Hematopoietic multipotent progenitor cell treated with erythropoietin and hydrocortisone succinate and interleukin-3 and kit ligand, for 8 days (in vitro differentiated cells): ENCODE data around the gene SOX15.
A peak's percentile ranks its signal among the peaks of the same experiment; 100 is the strongest.

Experiments used
- DNase-seq: peaks from one replicate; pipeline ENCODE4 v3.0.0-alpha.2; 2015

SOX15 gene

DNA sequence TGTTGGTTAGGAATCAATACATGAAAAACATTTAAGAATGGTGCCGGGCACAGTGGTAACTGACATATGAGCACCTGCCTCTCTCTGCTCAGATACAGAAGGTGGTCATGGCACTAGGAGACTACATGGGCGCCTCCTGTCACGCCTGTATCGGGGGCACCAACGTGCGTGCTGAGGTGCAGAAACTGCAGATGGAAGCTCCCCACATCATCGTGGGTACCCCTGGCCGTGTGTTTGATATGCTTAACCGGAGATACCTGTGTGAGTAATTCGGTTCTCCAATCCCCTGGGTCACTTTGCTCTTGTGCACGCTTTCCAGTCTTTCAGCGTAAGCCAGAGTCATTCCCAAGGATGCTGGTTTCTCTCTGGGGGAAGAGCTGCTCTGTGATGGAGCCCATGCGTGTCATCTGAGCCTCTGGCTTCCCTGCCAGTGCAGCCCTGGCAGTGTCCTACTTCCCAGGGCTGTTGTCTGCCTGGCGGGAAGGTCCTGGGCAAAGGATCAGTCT, 13.4 kb downstream of the SOX15 start:
- no peak for DNase-seq

DNA sequence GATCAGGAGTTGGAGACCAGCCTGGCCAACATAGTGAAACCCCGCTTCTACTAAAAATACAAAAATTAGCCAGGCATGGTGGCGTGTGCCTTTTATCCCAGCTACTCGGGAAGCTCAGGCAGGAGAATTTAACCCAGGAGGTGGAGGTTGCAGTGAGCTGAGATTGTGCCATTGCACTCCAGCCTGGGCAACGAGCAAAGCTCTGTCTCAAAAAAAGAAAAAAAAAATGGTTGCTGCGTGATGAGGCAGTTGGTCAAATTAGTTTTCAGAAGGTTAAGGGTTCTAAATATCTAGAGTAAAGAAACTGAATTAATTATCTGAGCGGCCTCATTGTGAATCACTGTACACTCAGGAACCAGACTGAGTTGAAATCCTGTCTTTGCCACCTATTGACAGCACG, 13.9 kb downstream of the SOX15 start:
- DNase-seq, result no peak

DNA sequence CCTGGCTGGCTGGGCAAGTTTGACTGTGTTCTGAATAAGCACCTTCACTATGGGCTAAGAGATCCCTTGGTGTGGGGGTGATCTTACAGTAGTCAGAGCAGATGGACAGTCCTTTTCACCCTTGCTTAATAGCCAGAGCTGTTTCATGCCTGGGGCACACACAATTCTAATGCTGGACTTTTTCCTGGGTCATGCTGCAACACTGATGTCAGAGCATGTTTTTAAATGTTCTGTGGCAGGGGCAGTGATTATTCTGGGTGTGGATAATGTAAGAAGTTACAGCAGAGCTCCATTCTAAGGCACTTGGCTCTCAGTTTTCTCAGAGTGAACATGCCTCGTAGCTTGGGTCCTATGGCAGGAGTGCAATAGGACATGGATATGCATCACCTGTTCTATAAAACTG, 14.4 kb downstream of the SOX15 start:
- no peak for DNase-seq

DNA sequence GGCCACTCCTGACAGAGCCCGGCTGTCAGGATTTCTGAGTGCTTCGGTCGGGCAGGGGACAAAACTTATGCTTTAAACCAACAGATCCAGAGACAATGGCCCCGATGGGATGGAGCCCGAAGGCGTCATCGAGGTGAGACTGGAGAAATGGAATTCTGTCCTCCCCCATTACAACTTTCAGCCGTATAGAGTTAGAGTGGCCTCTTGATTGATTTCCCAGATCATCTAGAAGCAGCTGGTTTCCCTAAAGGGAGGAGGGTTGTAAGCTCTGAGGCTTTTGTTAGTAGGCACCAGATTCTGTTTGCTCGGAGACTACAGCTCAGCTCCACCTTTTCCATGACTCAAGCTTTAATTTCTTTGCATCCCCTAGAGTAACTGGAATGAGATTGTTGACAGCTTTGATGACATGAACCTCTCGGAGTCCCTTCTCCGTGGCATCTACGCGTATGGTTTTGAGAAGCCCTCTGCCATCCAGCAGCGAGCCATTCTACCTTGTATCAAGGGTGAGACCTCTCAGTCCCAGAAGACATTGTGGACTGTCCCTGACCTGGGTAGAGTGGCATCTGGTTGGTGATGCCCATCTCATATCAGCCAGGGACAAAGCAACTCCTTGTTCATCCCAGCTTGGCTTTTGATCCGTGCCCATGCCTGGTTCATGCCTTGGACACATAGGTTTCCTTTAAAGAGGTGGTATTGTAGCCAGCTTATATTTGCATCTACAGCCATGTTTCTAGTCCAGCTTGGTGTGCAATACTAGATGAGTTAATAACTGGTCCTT, 15.5 kb downstream of the SOX15 start:
- DNase-seq, result no peak

DNA sequence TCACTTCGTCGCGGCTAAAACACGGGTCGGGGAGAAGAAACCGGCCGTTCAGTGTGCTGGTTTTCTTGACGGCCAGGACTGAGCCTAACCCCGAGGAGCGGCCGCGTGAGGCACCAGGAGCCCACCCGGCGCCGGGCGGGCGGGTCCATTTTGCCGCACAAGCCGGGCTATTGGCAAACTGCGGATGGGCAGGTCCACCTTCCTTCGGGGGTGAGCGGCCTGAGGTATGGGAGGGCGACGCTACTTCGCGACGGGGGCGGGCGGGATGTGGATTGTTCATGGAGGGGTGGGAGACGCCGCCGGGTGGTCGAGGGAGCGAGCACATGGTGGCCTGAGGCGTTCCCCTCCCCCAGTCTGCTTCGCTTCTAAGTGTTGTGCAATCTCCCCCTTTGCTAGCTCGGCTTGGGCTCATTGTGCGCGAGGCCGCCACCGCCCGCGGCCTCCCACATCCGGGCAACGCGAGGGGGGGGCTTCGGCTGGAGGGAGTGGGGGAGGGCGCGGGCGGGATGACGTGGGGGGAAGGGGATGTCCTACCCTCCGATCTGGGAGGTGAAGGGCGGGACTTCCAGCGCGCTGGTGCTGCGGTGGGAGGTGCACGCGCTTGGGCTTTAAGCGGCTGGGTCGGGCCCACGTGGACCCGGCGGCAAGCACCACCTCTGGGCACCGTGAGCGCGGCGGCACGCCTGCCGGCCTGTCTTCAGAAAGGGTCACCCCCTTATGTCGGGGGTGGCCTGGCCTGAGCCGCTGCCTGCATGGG, 16.4 kb downstream of the SOX15 start:
- DNase-seq, result peak; percentile 89

DNA sequence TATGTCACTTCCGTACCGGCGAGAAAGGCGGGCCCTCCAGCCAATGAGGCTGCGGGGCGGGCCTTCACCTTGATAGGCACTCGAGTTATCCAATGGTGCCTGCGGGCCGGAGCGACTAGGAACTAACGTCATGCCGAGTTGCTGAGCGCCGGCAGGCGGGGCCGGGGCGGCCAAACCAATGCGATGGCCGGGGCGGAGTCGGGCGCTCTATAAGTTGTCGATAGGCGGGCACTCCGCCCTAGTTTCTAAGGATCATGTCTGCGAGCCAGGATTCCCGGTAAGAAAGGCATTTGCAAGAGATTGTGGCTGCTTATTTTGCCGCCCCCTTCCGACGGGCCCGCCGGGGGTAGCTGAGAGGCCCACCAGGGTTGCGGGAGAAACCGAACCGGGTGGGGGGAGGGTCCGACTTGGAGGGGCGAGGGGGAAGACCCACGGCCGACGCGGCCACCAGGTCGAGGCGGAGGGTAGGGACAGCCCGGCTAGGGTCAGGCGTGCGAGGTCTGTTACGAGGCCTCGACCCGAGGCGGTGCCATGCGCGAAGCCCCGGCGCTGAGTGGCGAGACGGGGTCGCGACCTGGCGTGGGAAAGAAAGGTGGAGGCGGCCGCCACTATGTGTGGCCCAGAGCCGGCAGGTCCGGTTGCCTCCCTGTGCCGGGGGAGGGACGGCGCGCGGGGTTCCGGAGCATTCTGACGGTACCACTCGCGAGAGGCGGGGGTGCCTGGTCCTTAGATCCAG, 17.1 kb downstream of the SOX15 start:
- peak; percentile 100 for DNase-seq

DNA sequence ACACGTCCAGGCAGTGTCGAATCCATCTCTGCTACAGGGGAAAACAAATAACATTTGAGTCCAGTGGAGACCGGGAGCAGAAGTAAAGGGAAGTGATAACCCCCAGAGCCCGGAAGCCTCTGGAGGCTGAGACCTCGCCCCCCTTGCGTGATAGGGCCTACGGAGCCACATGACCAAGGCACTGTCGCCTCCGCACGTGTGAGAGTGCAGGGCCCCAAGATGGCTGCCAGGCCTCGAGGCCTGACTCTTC, 17.6 kb downstream of the SOX15 start:
- no peak for DNase-seq

DNA sequence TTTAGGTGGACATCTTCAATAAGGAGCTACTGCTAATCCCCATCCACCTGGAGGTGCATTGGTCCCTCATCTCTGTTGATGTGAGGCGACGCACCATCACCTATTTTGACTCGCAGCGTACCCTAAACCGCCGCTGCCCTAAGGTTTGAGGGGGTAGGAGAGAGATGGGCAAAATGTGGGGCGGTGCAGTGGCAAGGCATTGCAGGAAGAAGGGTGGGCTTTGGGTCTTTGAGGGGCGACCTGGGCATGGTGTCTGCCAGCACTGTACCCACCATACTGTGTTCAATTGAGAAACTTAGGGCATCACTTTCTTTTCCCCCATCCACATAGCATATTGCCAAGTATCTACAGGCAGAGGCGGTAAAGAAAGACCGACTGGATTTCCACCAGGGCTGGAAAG, 19.5 kb downstream of the SOX15 start:
- DNase-seq, result no peak

DNA sequence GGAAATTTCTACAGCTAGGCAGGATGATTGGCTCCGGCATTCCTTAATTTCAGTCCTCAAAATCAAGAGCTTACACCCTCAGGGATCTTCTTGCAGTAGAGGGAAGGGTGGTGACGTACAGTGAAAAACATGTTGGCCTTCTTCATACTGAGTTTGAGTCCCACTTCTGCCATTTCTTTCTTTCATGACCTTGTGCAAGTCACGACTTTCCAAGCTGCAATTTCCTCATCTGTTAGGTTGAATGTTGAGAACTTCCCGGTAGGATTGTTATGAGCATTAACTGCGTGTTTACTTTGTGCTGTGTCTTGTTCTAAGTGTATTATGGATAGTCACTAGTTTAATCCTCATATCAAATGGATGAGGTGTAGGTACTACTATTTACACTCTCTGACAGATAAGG, 20.3 kb downstream of the SOX15 start:
- DNase-seq, result no peak

DNA sequence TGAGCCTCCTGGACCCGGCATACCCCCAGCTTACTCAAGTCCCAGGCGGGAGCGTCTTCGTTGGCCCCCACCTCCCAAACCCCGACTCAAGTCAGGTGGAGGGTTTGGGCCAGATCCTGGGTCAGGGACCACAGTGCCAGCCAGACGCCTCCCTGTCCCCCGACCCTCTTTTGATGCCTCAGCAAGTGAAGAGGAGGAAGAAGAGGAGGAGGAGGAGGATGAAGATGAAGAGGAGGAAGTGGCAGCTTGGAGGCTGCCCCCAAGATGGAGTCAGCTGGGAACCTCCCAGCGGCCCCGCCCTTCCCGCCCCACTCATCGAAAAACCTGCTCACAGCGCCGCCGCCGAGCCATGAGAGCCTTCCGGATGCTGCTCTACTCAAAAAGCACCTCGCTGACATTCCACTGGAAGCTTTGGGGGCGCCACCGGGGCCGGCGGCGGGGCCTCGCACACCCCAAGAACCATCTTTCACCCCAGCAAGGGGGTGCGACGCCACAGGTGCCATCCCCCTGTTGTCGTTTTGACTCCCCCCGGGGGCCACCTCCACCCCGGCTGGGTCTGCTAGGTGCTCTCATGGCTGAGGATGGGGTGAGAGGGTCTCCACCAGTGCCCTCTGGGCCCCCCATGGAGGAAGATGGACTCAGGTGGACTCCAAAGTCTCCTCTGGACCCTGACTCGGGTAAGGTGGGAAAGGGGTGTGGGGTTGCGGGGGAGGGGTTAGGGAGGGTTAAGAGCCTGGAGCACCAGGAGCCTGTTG, 26.6 kb downstream of the SOX15 start:
- no peak for DNase-seq

DNA sequence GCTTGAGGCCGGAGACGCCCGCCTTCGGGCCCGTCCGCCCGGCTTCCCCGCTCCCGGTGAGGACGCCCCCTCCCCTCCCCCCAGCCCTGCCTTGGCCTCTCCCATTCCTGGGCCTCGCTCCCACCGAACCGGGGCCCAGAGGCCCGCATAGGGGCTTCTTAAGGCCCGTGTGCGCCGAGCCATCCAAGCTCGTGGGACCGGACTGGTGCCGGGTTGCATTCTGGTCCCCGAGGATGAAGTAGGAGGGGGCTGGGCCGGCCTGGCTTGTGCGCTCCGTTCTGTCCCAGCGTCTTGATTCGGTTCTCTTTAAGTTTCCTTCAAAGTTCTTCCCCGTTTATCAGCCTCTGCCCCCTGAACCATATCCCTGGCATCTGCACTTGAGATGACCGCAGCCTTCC, 27.7 kb downstream of the SOX15 start:
- no peak for DNase-seq

DNA sequence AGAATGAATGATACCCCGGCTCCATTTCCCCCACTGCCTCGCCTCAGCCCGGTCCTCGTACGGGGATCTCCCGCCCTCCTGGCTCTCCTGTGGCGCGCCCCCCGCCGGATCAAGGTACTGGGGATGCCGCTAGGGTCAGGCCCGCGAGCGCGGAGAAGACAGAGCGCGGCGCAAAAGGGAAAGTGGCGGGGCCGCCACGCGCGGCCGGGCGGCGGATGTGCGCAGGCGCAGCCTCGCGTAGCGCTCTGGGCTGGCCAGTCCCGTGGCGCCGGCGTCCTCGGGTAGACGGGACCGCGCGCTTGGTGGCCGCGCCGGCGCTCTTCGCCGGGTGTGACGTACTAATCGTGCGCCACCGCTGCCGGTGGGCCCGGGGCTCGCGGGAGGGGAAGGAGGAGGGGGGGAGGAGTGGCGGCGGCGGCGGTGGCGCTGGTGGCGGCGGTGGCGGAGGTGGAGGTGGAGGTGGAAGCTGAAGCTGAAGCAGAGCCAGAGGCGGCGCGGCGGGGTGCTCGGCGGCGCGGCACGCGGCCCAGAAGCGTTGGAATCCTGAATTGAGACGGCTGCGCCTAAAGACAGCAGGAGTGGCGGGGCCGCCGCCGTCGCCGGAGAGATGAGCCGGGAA, 28.2 kb downstream of the SOX15 start, which contains the start of gene SENP3:
Gene SENP3, plus strand, starts transcription at position 331 of the 619 bp plus-strand sequence. CDS start 1,158 bp downstream, outside the sequence.
- peak; percentile 88 for DNase-seq

DNA sequence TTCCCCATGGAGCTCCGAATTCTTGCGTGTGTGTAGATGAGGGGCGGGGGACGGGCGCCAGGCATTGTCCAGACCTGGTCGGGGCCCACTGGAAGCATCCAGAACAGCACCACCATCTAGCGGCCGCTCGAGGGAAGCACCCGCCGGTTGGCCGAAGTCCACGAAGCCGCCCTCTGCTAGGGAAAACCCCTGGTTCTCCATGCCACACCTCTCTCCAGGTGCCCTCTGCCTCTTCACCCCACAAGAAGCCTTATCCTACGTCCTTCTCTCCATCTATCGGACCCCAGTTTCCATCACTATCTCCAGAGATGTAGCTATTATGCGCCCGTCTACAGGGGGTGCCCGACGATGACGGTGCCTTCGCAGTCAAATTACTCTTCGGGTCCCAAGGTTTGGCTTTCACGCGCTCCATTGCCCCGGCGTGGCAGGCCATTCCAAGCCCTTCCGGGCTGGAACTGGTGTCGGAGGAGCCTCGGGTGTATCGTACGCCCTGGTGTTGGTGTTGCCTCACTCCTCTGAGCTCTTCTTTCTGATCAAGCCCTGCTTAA, 28.8 kb downstream of the SOX15 start:
- peak; percentile 86 for DNase-seq

DNA sequence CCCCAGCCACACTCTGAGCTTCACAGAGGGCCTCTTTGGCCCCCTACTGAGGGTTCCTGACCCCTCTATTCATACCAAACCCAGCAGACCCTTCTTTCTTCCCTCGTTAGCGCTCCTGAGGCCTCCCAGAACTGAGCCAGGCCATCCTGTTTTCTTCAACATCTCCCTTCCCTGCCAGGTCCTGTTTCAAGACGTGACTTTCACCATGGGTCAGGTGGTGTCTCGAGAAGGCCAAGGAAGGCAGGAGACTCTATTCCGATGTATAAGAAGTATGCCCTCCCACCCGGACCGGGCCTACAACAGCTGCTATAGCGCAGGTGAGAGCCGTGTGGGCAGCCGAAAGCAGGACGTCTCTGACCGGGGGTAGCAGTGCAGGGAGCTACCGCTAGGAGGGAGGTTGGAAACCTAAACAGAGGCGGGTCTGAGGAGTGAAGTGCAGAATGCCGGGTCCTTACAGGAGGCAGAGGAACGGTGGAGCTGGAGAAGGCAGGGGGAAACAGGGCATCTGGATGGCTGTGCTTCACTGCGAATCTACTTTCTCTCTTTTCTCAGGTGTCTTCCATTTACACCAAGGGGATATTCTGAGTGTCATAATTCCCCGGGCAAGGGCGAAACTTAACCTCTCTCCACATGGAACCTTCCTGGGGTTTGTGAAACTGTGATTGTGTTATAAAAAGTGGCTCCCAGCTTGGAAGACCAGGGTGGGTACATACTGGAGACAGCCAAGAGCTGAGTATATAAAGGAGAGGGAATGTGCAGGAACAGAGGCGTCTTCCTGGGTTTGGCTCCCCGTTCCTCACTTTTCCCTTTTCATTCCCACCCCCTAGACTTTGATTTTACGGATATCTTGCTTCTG, 29.5 kb downstream of the SOX15 start:
- DNase-seq, result peak; percentile 78

DNA sequence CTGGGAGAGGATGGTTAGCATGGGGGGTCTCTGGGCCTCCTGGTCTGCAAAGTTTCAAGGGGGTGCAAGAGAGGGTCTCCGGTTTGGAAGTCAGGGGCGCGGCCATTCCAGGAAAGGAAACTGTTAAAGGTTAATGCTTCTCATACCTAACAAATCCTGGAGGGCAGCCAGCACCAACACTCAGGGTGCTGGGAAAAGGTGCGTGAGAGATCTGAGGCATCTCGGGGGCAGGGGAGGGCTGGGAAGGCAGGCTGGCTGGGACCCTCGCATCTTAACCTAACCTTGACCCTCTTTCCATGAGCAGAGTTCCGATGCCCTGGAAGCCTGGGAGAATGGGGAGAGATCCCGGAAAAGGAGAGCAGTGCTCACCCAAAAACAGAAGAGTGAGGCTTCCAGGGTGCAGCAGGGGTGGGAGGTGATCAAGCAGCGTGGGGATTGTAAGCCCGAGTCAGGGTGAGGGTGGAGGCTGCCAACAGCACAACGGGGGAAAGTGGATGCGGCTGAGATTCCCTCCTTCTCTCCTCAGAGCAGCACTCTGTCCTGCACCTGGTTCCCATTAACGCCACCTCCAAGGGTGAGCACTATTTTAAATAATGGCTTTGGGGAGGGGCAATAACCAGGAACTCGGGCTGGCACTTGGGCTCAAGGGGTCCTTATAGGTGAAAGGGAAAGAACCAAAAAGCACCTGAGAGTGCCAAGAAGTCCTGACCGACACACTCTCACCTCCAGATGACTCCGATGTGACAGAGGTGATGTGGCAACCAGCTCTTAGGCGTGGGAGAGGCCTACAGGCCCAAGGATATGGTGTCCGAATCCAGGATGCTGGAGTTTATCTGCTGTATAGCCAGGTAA, 30.3 kb downstream of the SOX15 start:
- DNase-seq, result no peak

DNA sequence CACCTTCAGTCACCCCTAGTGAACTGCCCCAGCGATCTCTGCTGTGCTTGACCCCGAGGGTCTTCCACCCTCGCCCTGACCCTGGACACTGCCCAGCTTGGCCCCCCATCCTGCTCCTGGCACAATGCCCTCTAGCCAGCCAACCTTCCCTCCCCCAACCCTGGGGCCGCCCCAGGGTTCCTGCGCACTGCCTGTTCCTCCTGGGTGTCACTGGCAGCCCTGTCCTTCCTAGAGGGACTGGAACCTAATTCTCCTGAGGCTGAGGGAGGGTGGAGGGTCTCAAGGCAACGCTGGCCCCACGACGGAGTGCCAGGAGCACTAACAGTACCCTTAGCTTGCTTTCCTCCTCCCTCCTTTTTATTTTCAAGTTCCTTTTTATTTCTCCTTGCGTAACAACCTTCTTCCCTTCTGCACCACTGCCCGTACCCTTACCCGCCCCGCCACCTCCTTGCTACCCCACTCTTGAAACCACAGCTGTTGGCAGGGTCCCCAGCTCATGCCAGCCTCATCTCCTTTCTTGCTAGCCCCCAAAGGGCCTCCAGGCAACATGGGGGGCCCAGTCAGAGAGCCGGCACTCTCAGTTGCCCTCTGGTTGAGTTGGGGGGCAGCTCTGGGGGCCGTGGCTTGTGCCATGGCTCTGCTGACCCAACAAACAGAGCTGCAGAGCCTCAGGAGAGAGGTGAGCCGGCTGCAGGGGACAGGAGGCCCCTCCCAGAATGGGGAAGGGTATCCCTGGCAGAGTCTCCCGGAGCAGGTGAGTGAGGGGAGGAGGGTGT, 31.2 kb downstream of the SOX15 start, which contains the start of gene TNFSF13:
Gene TNFSF13, plus strand, starts transcription at position 207 of the 776 bp plus-strand sequence. Its CDS starts 290 bp downstream, at position 497.
- peak; percentile 56 for DNase-seq

DNA sequence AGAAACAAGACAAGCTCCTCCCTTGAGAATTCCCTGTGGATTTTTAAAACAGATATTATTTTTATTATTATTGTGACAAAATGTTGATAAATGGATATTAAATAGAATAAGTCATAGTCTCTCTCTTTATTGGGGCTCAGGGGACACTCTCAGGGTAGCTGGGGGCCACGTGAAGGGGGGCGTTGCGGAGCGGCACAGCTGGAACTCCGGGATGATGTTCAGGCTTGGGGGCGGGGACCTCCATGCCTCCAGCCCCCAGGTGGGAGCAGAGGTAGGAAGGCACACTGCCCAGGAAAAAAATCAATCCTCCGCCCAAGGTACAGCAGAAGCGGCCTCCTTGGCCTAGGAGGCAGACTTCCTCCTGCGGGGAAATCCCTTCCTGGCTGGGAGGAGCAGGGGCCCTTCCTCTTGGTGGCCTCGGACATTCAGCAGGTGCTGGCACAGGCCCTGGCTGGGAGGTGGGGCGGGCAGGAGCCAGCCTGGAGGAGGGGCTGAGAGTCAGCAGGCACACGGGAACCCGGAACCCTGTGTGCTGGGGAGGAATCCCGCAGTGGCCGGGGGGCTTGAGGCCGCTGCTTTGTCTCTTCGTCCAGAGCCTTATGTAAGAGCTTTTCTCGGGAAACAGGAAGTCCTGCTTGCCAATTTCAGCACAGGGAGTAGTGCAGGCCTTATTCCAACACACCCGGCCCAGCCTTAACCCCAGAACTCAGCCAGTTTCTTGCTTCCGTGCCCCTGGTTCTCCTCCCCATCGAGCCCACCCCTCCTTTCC, 31.9 kb downstream of the SOX15 start:
- peak; percentile 78 for DNase-seq

DNA sequence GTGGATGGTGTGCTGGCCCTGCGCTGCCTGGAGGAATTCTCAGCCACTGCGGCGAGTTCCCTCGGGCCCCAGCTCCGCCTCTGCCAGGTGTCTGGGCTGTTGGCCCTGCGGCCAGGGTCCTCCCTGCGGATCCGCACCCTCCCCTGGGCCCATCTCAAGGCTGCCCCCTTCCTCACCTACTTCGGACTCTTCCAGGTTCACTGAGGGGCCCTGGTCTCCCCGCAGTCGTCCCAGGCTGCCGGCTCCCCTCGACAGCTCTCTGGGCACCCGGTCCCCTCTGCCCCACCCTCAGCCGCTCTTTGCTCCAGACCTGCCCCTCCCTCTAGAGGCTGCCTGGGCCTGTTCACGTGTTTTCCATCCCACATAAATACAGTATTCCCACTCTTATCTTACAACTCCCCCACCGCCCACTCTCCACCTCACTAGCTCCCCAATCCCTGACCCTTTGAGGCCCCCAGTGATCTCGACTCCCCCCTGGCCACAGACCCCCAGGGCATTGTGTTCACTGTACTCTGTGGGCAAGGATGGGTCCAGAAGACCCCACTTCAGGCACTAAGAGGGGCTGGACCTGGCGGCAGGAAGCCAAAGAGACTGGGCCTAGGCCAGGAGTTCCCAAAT, 32.6 kb downstream of the SOX15 start:
- DNase-seq, result no peak
